Mesenchymal stem cell (in vitro differentiated cells and primary cell): Measurements from ENCODE around the gene TCF4.

Experiments
- DNase-seq: peaks from one replicate; pipeline ENCODE4 v3.0.0-alpha.2; 2013
- H2AFZ ChIP-seq: one replicate; pipeline ENCODE4 v1.6.1; 2013; ENCODE audit warnings: low read depth, mild to moderate bottlenecking, control low read depth, inconsistent platforms, low read length, moderate library complexity
- H2AK5ac ChIP-seq: 2 replicates; pipeline ENCODE4 v1.6.1; 2013; ENCODE audit warnings: low read length, moderate library complexity, mild to moderate bottlenecking, inconsistent platforms; ENCODE audit not compliant: severe bottlenecking
- H2BK120ac ChIP-seq: one replicate; pipeline ENCODE4 v1.6.1; 2013; ENCODE audit warnings: low read depth, mild to moderate bottlenecking, inconsistent platforms, low read length, moderate library complexity
- H2BK12ac ChIP-seq, 2 experiments: one replicate each; pipeline ENCODE4 v1.6.1; 2013; ENCODE audit warnings: inconsistent platforms in 2 of 2, low read length in 2 of 2, mild to moderate bottlenecking in 2 of 2, moderate library complexity in 2 of 2, control low read depth in 1 of 2
- H2BK15ac ChIP-seq: one replicate; pipeline ENCODE4 v1.6.1; 2013; ENCODE audit warnings: mild to moderate bottlenecking, low read depth, inconsistent platforms; ENCODE audit not compliant: poor library complexity, severe bottlenecking
- H2BK5ac ChIP-seq: 2 replicates; pipeline ENCODE4 v1.6.1; 2013; ENCODE audit warnings: low read depth, mild to moderate bottlenecking, low read length, control low read depth, inconsistent platforms; ENCODE audit not compliant: poor library complexity, severe bottlenecking
- H3K14ac ChIP-seq, 2 experiments: one replicate each; pipeline ENCODE4 v1.6.1; 2013; ENCODE audit warnings: inconsistent platforms in 2 of 2, low read length in 2 of 2, control low read depth in 1 of 2, mild to moderate bottlenecking in 1 of 2, moderate library complexity in 1 of 2
- H3K18ac ChIP-seq, 2 experiments: one replicate each; pipeline ENCODE4 v1.6.1; 2013; ENCODE audit warnings: inconsistent platforms in 2 of 2, low read length in 2 of 2, control low read depth in 1 of 2, low read depth in 1 of 2, mild to moderate bottlenecking in 1 of 2
- H3K23ac ChIP-seq, 2 experiments: one replicate each; pipeline ENCODE4 v1.6.1; 2013; ENCODE audit warnings: inconsistent platforms in 2 of 2, low read length in 2 of 2, mild to moderate bottlenecking in 2 of 2, moderate library complexity in 2 of 2, control low read depth in 1 of 2
- H3K27ac ChIP-seq: 2 replicates; pipeline ENCODE4 v1.5.1; 2013; ENCODE audit warnings: mild to moderate bottlenecking, moderate library complexity, low read length, control low read depth, inconsistent platforms; ENCODE audit not compliant: poor library complexity, severe bottlenecking
- H3K27me3 ChIP-seq, 2 experiments: 2 replicates each; pipeline versions ENCODE4 v1.6.1 to v1.7.0; 2013; ENCODE audit warnings: low read length in 2 of 2, mild to moderate bottlenecking in 2 of 2, moderate library complexity in 2 of 2, control low read depth in 1 of 2, inconsistent platforms in 1 of 2; ENCODE audit not compliant: control insufficient read depth in 1 of 2, insufficient read depth in 1 of 2
- H3K36me3 ChIP-seq, 2 experiments: 2 replicates each; pipeline versions ENCODE4 v1.6.1 to v1.7.0; 2013; ENCODE audit warnings: low read length in 2 of 2, control low read depth in 1 of 2, inconsistent platforms in 1 of 2, low read depth in 1 of 2, mild to moderate bottlenecking in 1 of 2; ENCODE audit not compliant: insufficient read depth in 2 of 2, control insufficient read depth in 1 of 2
- H3K4ac ChIP-seq, 2 experiments: one replicate each; pipeline ENCODE4 v1.6.1; 2013; ENCODE audit warnings: inconsistent platforms in 2 of 2, low read length in 2 of 2, mild to moderate bottlenecking in 2 of 2, moderate library complexity in 2 of 2, control low read depth in 1 of 2, low read depth in 1 of 2
- H3K4me1 ChIP-seq: 2 replicates; pipeline ENCODE4 v1.6.1; 2013; ENCODE audit warnings: low read depth, low read length, control low read depth; ENCODE audit not compliant: control insufficient read depth, insufficient read depth
- H3K4me2 ChIP-seq: 2 replicates; pipeline ENCODE4 v1.6.1; 2013; ENCODE audit warnings: low read length, mild to moderate bottlenecking, inconsistent platforms; ENCODE audit not compliant: poor library complexity, severe bottlenecking
- H3K4me3 ChIP-seq, 2 experiments: 2 replicates each; pipeline versions ENCODE4 v1.5.1 to v1.7.0; 2013; ENCODE audit warnings: low read length in 2 of 2, mild to moderate bottlenecking in 2 of 2, control low read depth in 1 of 2, low read depth in 1 of 2; ENCODE audit not compliant: insufficient read depth in 1 of 2
- H3K79me1 ChIP-seq: replicated peaks from 2 replicates; pipeline ENCODE4 v1.6.1; 2013; ENCODE audit warnings: mild to moderate bottlenecking, control low read depth, low read length, inconsistent platforms; ENCODE audit not compliant: poor library complexity, severe bottlenecking
- H3K9ac ChIP-seq: 2 replicates; pipeline ENCODE4 v1.7.0; 2013; ENCODE audit warnings: mild to moderate bottlenecking, low read length, moderate library complexity
- H3K9me3 ChIP-seq: 2 replicates; pipeline ENCODE4 v1.7.0; 2013; ENCODE audit warnings: mild to moderate bottlenecking, low read length; ENCODE audit not compliant: control insufficient read depth
- H4K8ac ChIP-seq: one replicate; pipeline ENCODE4 v1.6.1; 2013; ENCODE audit warnings: inconsistent platforms, mild to moderate bottlenecking, low read length, moderate library complexity
- H4K91ac ChIP-seq: one replicate; pipeline ENCODE4 v1.6.1; 2013; ENCODE audit warnings: mild to moderate bottlenecking, low read length, inconsistent platforms
- WGBS: methylation state at CpG from one replicate; pipeline ENCODE4 v1.1.7; 2013; ENCODE audit warnings: mixed read lengths; 5-methylcytosine and 5-hydroxymethylcytosine counted together

The TCF4 gene

DNA sequence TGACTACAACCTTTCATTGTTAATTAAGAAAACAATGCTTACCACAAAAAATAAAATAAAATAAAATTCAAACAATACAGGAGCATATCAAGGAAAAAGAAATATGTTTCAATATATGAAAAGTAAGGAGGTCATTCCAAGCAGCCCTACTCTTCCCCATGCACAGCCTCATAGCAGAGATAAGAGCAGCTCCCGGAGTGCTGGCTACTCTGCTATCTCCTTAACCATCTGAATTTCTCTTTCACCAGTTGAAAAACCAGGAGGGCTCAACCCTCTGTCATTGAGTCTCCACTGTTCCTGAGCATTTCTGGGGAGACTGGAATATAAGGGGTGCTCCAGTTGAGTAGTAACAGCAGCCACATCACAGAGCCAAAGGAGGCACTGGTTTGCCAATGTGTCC is 201.4 kb downstream of the TCF4 start:
- Histone ChIP-seq H3K18ac (no peak overlapping the region), H3K4ac (no peak overlapping the region), H3K36me3 (peaks cover 0 to 37% of the 10 kb centered on the region in 2 experiments), H2BK5ac (no peak overlapping the region), H2AFZ (no peak overlapping the region), H3K9ac (no peak overlapping the region), H4K91ac (no peak overlapping the region), H3K23ac (no peak overlapping the region), H2BK120ac (no peak overlapping the region), H3K27me3 (no peaks in the 10 kb centered on the region), H3K4me2 (no peak overlapping the region), H2AK5ac (no peak overlapping the region), H2BK12ac (no peak overlapping the region), H3K14ac (no peak overlapping the region), H3K4me1 (no peaks in the 10 kb centered on the region), H2BK15ac (no peak overlapping the region), H3K79me1 (peaks cover 25% of the 10 kb centered on the region), H3K9me3 (no peaks in the 10 kb centered on the region), H3K27ac (no peak overlapping the region), H3K4me3 (no peak overlapping the region), H4K8ac (no peak overlapping the region)
- WGBS: 100% methylated on average over 1 of the region's 1 CpG
- DNase-seq: no peak

DNA sequence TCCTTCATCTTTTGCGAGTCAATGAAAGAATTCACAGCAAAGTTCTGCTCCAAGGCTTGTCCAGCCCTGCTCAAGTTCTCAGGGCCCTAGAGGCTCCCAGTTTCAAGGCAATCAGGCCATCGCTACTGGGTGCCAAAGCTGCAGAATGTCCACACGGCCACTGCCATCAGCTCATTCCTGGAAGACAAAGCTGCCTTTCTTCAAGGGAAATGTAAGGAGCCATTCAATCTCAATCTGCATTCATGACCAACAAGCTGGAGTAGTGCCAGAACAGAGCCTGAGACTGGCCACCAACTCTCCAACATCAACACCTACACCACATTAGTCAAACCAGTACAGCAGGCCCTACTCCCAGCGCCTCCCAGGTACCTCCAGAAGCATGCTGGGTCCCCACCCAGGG is 202.2 kb downstream of the TCF4 start:
- no peaks in the 10 kb centered on the region for H3K9me3 ChIP-seq
- peaks cover 24% of the 10 kb centered on the region for H3K79me1 ChIP-seq
- H3K9ac ChIP-seq: no peak overlapping the region
- no peak overlapping the region for H2BK12ac ChIP-seq
- H2BK120ac ChIP-seq: no peak overlapping the region
- H3K18ac ChIP-seq: no peak overlapping the region
- no peak overlapping the region for H2BK15ac ChIP-seq
- DNase-seq: no peak
- H3K36me3 ChIP-seq: peaks cover 0 to 33% of the 10 kb centered on the region in 2 experiments
- H3K27me3 ChIP-seq: no peaks in the 10 kb centered on the region
- H3K4me3 ChIP-seq: no peak overlapping the region
- H3K23ac ChIP-seq: no peak overlapping the region
- H3K4ac ChIP-seq: no peak overlapping the region
- no peak overlapping the region for H4K8ac ChIP-seq
- no peak overlapping the region for H2AK5ac ChIP-seq
- no peak overlapping the region for H2BK5ac ChIP-seq
- H3K14ac ChIP-seq: no peak overlapping the region
- 96% methylated on average over 4 of the region's 4 CpGs for WGBS
- no peak overlapping the region for H2AFZ ChIP-seq
- H3K27ac ChIP-seq: no peak overlapping the region
- H3K4me2 ChIP-seq: no peak overlapping the region
- H3K4me1 ChIP-seq: no peaks in the 10 kb centered on the region
- no peak overlapping the region for H4K91ac ChIP-seq

DNA sequence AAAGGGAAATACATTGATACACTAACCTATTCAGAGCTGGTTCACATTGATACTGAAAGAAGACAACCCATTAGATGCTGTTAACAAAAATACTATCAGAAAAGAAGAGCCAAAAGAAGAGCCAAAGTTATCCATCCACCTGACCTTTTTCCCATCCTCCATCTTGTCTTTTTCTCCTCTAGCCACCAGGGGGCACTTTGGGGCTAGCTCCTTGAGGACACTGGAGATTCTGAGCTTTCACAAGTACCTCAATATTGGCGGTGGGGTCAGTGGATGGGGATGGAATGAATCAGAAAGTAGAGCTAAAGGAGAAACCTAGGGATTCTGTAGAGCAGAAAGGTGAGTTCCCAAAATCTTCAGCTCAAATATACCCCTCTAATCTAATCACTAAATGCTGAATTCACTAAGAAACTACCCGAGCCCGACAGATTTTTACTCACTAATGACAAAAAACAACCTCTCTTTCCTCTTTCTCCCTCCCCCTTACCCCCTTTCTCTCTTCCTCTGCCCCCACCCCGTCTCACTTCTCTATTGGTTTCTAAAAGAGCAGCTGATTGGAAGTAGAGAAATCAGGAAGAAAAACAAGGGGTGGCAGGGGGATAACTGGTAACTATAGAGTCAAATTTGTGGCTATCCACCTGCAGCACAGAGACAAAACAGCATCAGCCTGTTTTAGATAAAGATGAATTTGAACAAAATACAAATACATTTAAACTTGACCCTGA is 203.3 kb downstream of the TCF4 start:
- H3K23ac ChIP-seq: no peak overlapping the region
- no peaks in the 10 kb centered on the region for H3K27me3 ChIP-seq
- H2AFZ ChIP-seq: no peak overlapping the region
- H3K4ac ChIP-seq: no peak overlapping the region
- no peak overlapping the region for H4K8ac ChIP-seq
- H4K91ac ChIP-seq: no peak overlapping the region
- no peak overlapping the region for H2BK5ac ChIP-seq
- no peak overlapping the region for H3K4me3 ChIP-seq
- no peak overlapping the region for H3K9ac ChIP-seq
- H3K4me2 ChIP-seq: no peak overlapping the region
- H2AK5ac ChIP-seq: no peak overlapping the region
- no peak overlapping the region for H3K14ac ChIP-seq
- H2BK12ac ChIP-seq: no peak overlapping the region
- H3K36me3 ChIP-seq: peaks cover 0 to 27% of the 10 kb centered on the region in 2 experiments
- no peaks in the 10 kb centered on the region for H3K9me3 ChIP-seq
- H3K79me1 ChIP-seq: peaks cover 23% of the 10 kb centered on the region
- no peak overlapping the region for H3K27ac ChIP-seq
- peak; percentile 49 for DNase-seq
- no peak overlapping the region for H3K18ac ChIP-seq
- no peaks in the 10 kb centered on the region for H3K4me1 ChIP-seq
- H2BK120ac ChIP-seq: no peak overlapping the region
- no peak overlapping the region for H2BK15ac ChIP-seq
- 64% methylated on average over 2 of the region's 4 CpGs for WGBS

GRCh38 chr18:55384115-55384514 is 203.9 kb downstream of the TCF4 start:
- Histone ChIP-seq H2BK12ac (no peak overlapping the region), H3K18ac (no peak overlapping the region), H3K14ac (no peak overlapping the region), H2BK120ac (no peak overlapping the region), H4K8ac (no peak overlapping the region), H3K79me1 (peaks cover 23% of the 10 kb centered on the region), H3K4me2 (no peak overlapping the region), H2BK15ac (no peak overlapping the region), H2BK5ac (no peak overlapping the region), H3K9me3 (no peaks in the 10 kb centered on the region), H3K9ac (no peak overlapping the region), H3K27me3 (no peaks in the 10 kb centered on the region), H3K4me1 (no peaks in the 10 kb centered on the region), H3K23ac (no peak overlapping the region), H3K4ac (no peak overlapping the region), H3K36me3 (peaks cover 0 to 27% of the 10 kb centered on the region in 2 experiments), H4K91ac (no peak overlapping the region), H2AFZ (no peak overlapping the region), H2AK5ac (no peak overlapping the region), H3K4me3 (no peak overlapping the region), H3K27ac (no peak overlapping the region)
- WGBS: 94% methylated on average over 4 of the region's 4 CpGs
- DNase-seq: no peak
